Measurements from ENCODE around the gene SLC27A5.
A peak's percentile ranks its signal among the peaks of the same experiment; 100 is the strongest.

SLC27A5 gene

GRCh38 chr19:58511353-58512208 is at the start of gene SLC27A5:
Gene SLC27A5, minus strand, starts transcription at chr19:58511992. Its CDS starts 37 bp downstream, at chr19:58511955.
- intact Hi-C loops (cut with DNase I) = no loop called here
- no peak for DNase-seq

DNA sequence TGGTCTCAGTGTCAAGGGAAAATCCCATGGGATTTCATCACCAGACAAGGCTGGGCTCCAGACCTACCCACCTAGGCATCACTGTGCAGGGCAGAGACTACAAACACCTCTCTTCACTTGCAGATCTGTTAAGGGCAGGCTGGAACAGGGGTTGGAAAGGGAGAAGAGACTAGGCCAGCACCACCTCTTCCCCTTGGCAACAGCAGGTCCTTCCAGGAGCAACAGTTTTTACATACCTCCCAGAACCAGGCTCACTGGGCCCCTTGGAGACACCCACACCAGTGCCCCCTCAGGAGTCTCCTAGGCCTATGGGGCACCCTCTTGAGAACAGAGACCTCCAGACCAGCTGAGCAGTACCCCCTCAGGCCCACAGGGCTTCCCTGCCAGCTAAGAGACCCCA is 49.1 kb upstream of the SLC27A5 start:
- intact Hi-C loops (cut with DNase I) = no loop called here
- no peak for DNase-seq

DNA sequence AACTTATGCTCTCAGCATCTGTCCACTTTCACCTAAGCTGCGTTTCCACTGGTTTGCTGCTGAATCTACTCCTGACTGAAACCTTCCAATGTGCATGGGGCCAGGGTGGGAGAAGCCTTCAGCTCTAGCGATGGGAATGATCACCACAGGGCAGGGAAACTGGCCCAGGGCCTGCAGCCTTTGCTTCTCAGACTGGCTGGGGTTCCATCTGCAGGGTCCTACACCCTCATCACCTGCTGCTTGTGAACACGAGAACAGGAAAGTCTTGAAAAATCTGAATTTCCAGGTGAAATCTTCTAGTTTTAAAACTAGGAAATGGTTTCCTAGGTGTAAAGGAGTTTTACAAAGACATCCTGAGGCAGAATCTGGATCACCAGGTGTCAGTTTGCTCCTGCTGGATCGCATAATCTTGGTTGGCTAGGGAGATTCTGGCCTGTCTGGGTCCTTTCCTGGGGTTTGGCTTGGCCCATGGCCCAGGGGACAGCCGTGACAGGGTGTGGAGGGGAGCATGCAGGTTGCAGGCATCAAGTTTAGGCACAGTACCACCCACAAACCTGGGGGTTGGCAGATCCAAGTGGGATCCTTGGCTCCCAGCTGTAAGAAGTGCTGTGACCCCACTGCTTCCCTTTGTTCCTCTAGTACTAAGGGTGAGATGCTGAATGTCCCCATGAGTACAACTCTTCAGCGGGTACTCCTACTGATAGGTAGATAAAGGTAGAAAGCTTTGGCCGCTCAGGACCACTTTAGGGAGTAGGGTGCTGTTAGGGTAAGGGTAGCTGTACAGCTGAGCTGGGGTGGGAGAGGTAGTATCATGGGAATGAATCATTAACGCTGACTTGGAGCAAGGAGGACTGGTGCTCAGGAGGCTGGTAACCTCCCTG is 48.5 kb upstream of the SLC27A5 start:
- intact Hi-C loops (cut with DNase I) = no loop called here
- no peak for DNase-seq

DNA sequence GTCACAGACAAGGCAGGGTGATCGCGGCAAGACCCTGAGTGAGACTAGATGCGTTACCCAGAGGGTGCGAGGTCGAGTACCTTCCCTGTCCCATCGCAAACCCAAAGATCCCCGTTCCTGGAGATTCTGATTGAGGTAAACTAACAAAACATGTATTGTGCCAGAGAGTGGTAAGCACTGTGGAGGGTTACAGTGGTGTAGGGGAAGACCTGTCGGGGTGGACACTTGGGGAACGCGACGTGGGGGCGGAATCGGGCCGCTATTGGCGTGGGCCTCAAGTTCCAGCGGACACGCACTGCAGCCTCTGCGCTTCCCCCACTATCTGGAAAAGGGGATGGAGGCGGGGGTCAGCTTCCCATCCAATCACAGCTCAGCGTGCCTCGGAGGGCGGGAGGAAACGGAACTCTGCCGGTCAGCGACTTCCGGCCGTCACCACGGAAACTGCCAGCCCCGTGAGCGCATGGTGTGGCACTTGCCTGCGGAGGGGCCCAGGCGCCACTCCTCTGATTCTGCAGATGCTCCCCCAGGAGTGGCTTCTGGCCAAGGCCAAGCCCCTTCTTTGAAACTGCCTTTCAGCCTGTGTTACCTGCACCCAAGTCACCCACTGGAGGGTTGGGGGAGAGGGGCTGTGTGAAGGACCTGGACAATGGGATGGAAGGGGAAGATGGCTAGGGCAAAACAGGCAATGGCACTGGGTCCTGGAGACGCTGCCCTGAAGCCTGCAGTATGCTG is 47.6 kb upstream of the SLC27A5 start:
- intact Hi-C loops (cut with DNase I) = no loop called here
- DNase-seq = peak; percentile 79 to 95 (median 90)

DNA sequence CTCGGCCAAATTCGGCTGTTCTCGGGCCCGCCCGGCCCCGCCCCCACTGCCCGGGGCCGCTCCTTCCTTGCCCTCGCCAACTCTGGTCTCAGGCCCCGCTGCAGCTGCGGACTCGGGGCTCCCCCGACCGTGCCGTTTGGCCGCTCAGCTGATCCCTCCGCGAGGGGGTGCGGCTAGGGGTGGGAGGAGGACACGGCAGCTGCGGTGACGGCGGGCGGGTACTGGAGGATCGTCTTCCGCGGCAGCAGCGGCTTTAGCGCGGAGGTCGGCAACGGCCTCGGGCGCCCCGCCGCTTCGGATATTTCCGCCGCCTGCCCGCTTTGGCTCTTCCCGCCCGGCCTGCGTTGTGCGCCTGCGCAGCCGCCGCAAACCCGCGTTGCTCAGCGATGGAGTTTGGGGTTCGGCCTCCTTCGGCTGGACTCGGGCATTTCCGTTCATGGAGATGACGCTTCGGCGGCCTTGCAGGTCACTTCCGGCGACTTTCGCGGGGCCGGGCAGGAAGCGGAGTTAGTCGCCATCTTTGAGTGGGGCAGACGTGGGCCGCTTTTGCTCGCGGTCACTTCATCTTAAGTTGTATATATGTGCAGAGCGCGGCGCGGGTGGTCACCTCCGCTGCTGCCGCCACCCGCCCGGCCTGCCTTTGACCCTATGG is 47.0 kb upstream of the SLC27A5 start:
- DNase-seq = peak; percentile 93 to 100 (median 98)
- intact Hi-C loops (cut with DNase I) = no loop called here

DNA sequence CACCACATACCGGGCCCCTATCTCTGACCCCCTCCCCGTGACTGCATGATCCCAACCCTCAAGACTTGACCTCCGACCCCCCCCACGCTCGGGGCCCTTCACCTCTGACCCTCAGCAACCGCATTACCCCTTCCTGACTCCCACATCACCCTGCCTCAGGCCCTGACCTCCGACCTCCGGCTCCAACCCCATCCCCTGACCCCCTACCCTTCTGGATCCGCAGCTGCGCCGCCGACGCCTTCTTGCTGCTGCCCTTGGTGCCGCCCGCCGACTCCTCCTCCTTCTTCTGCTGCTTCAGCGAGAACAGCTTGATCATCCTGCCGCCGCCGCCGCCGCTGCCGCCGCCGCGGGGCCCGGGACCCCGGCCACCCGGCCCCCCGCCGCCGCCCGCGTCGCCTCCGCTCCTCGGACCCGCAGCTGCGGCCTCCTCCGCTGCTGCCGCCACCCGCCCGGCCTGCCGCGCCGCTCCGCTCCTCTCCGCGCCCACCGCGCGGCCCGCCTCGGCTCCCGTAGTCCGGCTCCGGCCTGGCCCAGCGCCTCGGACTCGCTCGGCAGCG is 46.4 kb upstream of the SLC27A5 start, which contains the start of gene UBE2M:
TSS of gene UBE2M (minus strand) at position 546 of the 557 bp plus-strand sequence. CDS start at position 316, 230 bp downstream.
- intact Hi-C loops (cut with DNase I) = no loop called here
- peak in 22 of 42 donors; percentile 6 to 91 (median 44) for DNase-seq

DNA sequence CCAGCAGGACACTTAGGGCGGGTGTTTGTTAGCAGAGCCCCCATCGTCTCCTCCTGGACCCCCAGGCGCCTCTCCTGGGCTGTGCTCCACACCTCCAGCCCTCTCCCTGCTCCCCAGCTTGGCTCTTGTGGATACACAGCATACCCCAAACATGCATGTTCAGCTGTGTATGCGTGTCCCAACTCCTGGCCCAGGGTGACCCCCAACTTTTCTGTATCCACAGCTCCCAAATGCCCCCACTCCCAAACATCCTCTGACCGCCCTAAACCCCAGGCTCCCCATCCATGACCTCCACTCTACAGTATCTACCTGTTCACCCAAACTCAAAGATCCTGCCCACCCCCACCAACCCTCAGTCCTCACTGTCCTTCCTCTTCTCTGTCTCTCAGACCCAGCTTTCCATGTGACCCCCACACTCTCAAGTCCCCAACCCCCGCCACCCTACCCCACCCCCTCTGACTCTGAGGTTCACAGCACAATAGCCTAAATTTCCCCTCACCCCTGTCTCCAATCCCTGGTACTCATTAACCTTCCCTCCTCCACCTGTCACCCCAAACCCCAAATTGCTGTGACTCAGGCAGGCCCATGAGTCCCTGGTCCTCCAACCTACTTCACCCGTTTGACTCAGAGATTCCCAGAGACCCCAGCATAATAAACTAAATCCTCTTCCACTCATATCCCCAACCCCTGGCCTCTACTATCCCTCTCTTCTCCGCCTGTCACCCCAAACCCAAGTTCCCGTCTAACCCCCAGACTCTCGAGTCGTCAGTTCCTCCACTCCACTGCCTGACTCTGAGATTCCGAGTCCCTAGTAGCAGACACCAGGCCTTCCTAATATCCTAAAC is 45.7 kb upstream of the SLC27A5 start:
- DNase-seq = peak in 1 of 42 donors; percentile 14

DNA sequence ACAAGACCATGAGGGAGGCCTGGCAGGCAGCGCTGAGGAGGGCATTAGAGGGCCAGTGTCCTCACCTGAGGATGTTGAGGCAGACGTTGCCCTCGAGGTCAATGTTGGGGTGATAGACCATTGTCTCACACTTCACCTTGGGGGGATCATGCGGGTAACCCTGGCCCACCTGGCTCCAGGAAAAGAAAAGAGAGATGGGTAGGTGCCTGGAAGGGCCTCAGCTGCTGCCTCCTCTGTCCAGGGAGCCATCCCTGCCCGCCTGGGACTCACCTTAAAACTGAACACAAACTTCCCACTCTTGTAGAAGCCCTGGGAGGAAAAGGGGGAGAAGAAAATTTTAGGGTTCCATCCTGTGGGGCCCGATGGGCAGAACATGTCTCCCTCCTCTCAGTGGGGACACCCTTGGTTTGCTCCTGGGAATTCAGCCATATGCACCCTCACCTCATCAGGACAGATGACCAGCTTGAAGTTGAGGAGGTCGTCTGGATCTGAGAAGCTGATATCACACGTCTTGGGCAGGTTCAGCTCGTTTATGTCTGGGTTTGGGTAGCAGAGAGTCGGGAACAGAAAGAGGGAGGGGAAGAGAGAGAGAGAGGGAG is 44.9 kb upstream of the SLC27A5 start:
- DNase-seq = no peak
- intact Hi-C loops (cut with DNase I) = no loop called here

More for the DNA sequence above, 45.7 kb upstream of the SLC27A5 start:
- intact Hi-C loops (cut with DNase I) = no loop called here

DNA sequence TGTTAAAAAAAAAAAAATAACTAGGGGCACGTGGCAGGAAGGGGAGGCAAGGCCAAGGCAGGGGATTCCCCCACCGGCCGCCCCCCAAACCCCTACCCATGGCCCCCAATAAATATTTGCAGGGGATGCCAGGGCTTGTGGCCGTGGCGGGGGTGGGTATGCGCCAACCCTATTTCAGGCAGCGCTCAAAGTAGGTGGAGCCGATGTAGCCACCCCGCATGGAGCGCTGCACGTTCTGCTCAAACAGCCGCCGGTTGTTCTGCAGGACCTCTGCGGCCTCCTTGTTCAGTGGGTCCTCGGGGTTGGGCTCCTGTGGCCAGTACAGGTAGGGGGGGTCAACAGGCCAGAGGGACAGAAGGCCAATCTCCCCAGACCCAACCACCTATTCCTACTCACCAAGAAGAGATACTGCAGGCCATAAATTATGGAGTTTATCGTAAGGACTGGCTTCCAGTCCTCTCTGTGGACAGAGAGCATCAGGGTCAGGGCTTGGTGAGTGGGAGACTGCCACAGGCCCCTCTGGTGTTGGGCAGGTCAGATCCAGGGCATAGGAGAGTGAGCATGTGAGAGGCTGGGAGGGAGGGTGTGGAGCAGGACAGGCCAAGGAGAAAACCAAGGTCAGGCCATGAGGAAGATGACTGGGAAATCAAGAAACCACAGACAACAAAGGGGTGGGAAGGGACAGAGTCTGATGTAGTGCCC is 44.3 kb upstream of the SLC27A5 start:
- intact Hi-C loops (cut with DNase I) = no loop called here
- DNase-seq = no peak

DNA sequence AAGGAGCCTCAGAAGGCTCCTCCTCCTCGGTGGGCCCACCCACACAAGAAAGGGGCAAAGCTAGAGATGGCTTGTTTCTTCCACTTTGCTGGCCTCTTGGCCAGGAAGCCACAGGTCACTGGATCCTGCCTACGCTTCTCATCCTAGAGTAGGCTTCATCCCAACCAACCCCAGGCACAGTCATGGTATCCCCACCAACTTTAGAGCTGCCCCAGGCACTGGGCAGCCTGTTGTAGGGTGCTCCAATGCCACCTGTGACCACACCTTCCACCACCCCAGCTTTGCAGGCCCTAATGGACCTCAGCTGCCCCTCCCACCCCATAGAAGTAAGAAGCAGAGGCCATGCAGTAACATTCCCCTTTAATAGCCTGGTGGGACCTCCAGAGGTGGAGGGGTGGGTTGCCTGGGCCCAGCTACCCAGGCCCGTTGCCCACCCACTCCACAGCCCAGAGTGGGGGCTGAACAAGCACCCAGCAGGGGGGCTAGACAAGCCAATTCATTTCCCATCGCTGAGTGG is 43.6 kb upstream of the SLC27A5 start:
- intact Hi-C loops (cut with DNase I) = no loop called here
- DNase-seq = no peak

- intact Hi-C loops (cut with DNase I) = no loop called here
- peak; percentile 96 to 100 (median 99) for DNase-seq
These were observed 42.9 kb upstream of the SLC27A5 start, which contains the start of gene CHMP2A for GRCh38 chr19:58554494-58555368. Gene CHMP2A, minus strand, starts transcription at chr19:58555105. Its CDS starts 893 bp downstream, at chr19:58554212.

GRCh38 chr19:58553799-58554493 is 42.2 kb upstream of the SLC27A5 start:
- DNase-seq = no peak
- intact Hi-C loops (cut with DNase I) = no loop called here

DNA sequence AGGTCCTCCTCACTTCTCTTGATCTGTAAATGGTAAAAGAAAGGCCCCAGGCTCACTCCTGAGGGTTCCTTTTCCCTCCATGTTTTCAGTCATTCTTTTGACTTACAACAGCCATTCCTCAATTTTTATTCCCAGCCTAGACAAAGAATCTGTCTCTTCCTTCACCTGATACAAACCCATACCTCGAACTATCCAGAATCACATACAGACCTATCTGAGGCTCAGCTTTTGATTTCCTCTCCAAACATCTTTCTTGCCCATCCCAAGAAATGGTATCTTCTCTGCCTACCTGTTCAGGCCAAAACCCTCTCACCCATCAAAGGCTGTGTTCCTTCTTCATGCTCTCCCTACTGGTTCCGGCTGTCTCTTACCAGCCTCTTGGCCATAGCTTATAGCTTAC is 40.9 kb upstream of the SLC27A5 start:
- no peak for DNase-seq
- intact Hi-C loops (cut with DNase I) = no loop called here

All from head of caudate nucleus (tissue), 42 donors.